Hepatocyte (in vitro differentiated cells): ENCODE data around the gene CAPN11. TPM values are rescaled to one million over a fixed set of nuclear protein-coding genes. Genes with fewer than 3 reads are reported as not detected.

ENCODE experiments used
- DNase-seq: peaks from one replicate; pipeline ENCODE4 v3.0.0-alpha.2; 2016; ENCODE audit warnings: low spot score
- H2AFZ ChIP-seq: fragments of 200-600 bp; sonication (generic); 2 replicates; pipeline ENCODE4 v1.6.0; 2016; ENCODE audit warnings: antibody characterized with exemption, mild to moderate bottlenecking
- H3K27ac ChIP-seq: fragments of 200-600 bp; sonication (generic); 2 replicates; pipeline ENCODE4 v1.5.1; 2016; ENCODE audit warnings: mild to moderate bottlenecking
- H3K27me3 ChIP-seq: fragments of 200-600 bp; sonication (generic); 2 replicates; pipeline ENCODE4 v1.6.1; 2016
- H3K36me3 ChIP-seq: fragments of 200-600 bp; sonication (generic); replicated peaks from 2 replicates; pipeline ENCODE4 v1.5.1; 2016; ENCODE audit warnings: low read depth; ENCODE audit not compliant: insufficient read depth
- H3K4me1 ChIP-seq: fragments of 200-600 bp; sonication (generic); 2 replicates; pipeline ENCODE4 v1.5.1; 2016; ENCODE audit warnings: mild to moderate bottlenecking, moderate library complexity; ENCODE audit not compliant: insufficient read depth
- H3K4me2 ChIP-seq: fragments of 200-600 bp; sonication (generic); 2 replicates; pipeline ENCODE4 v1.6.0; 2016
- H3K4me3 ChIP-seq: fragments of 200-600 bp; sonication (generic); 2 replicates; pipeline ENCODE4 v1.5.1; 2016; ENCODE audit warnings: mild to moderate bottlenecking
- H3K79me2 ChIP-seq: fragments of 200-600 bp; sonication (generic); 2 replicates; pipeline ENCODE4 v1.6.0; 2017; ENCODE audit warnings: mild to moderate bottlenecking
- H3K9me2 ChIP-seq: fragments of 200-600 bp; sonication (generic); replicated peaks from 2 replicates; pipeline ENCODE4 v1.6.0; 2017; ENCODE audit warnings: mild to moderate bottlenecking; ENCODE audit not compliant: insufficient read depth
- H3K9me3 ChIP-seq: fragments of 200-600 bp; sonication (generic); 2 replicates; pipeline ENCODE4 v1.5.1; 2016; ENCODE audit warnings: low read depth, mild to moderate bottlenecking
- H4K20me1 ChIP-seq: fragments of 200-600 bp; sonication (generic); 2 replicates; pipeline ENCODE4 v1.6.0; 2016; ENCODE audit warnings: mild to moderate bottlenecking; ENCODE audit not compliant: insufficient read depth, poor library complexity, severe bottlenecking
- EZH2 ChIP-seq: fragments of 200-600 bp; sonication (generic); IDR thresholded peaks from 2 replicates; pipeline ENCODE4 v1.6.1; 2016; ENCODE audit warnings: antibody characterized with exemption, mild to moderate bottlenecking, borderline replicate concordance
- EZH2phosphoT487 ChIP-seq: fragments of 200-600 bp; sonication (generic); IDR thresholded peaks from one replicate; pipeline ENCODE4 v1.6.1; 2018; ENCODE audit warnings: antibody characterized with exemption, mild to moderate bottlenecking, low read depth, moderate library complexity; ENCODE audit not compliant: unreplicated experiment, severe bottlenecking
- WGBS: methylation state at CpG from one replicate; pipeline ENCODE4 v1.1.6; 2016; ENCODE audit warnings: low lambda C conversion rate; ENCODE audit errors: missing lambda C conversion rate; 5-methylcytosine and 5-hydroxymethylcytosine counted together
- polyA plus RNA-seq: library from polyadenylated mRNA; unstranded; fragments of >200 nt; fragmentation: Nextera tagmentation; extraction: Ambion mirVana; gene quantifications from 2 replicates; pipeline ENCODE4 v1.2.1, GENCODE V29; 2016
- total RNA-seq: library from RNA; depleted of rRNA; stranded (reverse); fragments of >200 nt; gene quantifications from 2 replicates; pipeline ENCODE4 v1.2.3, GENCODE V29; 2014
- TF ChIP-seq, protein P1 (sequence below): fragments of 200-600 bp; sonication (generic); IDR thresholded peaks from 2 replicates; pipeline ENCODE4 v1.5.1; 2016; ENCODE audit warnings: antibody characterized with exemption, mild to moderate bottlenecking; ENCODE audit not compliant: poor library complexity

The CAPN11 gene
- total and polyA plus RNA-seq, 2 experiments from 2014 or later, result 0.13 to 0.23 TPM

DNA sequence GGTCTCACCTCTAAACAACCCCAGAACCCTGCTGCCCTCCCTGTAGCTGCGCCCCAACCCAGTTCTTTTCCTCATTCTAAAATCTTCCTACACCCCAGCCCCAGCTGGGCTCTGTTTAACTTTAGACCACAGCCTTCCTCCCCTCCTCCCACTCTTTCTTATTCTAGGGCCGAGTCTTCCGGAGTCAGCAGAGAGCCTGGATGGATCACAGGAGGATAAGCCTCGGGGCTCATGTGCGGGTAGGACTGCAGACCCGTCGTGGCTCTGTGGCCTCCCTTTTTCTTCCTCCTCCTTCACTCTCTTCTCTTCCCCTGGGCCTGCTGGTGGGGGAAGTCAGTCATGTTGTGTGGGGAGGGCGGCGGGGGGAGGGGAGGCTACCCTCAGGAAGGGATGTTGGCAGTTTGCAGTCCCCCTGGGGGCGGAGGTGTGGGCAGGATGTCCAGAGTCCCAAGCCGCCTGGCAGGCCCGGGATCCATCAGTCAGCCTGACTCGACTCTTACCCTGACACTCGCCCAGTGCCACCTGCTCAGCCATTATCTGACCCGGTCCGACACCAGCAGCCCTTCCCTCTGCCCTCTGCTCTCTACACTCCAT is 8.1 kb downstream of the CAPN11 start:
- H3K27ac ChIP-seq, result no peak overlapping the region
- H3K79me2 ChIP-seq, result no peaks in the 10 kb centered on the region
- no peaks in the 10 kb centered on the region for H3K27me3 ChIP-seq
- H4K20me1 ChIP-seq, result no peaks in the 10 kb centered on the region
- TF ChIP-seq, protein P1, sequence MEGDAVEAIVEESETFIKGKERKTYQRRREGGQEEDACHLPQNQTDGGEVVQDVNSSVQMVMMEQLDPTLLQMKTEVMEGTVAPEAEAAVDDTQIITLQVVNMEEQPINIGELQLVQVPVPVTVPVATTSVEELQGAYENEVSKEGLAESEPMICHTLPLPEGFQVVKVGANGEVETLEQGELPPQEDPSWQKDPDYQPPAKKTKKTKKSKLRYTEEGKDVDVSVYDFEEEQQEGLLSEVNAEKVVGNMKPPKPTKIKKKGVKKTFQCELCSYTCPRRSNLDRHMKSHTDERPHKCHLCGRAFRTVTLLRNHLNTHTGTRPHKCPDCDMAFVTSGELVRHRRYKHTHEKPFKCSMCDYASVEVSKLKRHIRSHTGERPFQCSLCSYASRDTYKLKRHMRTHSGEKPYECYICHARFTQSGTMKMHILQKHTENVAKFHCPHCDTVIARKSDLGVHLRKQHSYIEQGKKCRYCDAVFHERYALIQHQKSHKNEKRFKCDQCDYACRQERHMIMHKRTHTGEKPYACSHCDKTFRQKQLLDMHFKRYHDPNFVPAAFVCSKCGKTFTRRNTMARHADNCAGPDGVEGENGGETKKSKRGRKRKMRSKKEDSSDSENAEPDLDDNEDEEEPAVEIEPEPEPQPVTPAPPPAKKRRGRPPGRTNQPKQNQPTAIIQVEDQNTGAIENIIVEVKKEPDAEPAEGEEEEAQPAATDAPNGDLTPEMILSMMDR, result no peak
- TF ChIP-seq EZH2, result no peak
- no peak for TF ChIP-seq EZH2phosphoT487
- no peak overlapping the region for H3K4me2 ChIP-seq
- no peak overlapping the region for H2AFZ ChIP-seq
- no peaks in the 10 kb centered on the region for H3K36me3 ChIP-seq
- DNase-seq, result no peak
- no peaks in the 10 kb centered on the region for H3K9me3 ChIP-seq
- no peaks in the 10 kb centered on the region for H3K9me2 ChIP-seq
- H3K4me3 ChIP-seq, result no peak overlapping the region
- WGBS, result 52% methylated on average over 13 of the region's 16 CpGs
- no peaks in the 10 kb centered on the region for H3K4me1 ChIP-seq

DNA sequence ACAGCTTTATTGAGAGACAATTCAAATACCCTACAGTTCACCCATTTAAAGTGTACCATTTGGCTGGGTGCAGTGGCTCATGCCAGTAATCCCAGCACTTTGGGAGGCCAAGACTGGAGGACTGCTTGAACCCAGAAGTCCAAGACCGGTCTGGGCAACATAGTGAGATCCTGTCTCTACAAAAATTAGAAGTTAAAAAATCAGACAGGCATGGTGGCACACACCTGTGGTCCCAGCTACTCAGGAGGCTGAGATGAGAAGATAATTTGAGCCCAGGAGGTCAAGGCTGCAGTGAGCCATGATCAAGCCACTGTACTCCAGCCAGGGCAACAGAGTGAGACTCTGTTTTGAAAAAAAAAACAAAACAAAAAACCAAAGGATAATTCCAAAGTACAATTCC is 8.9 kb downstream of the CAPN11 start:
- H3K79me2 ChIP-seq, result no peaks in the 10 kb centered on the region
- no peaks in the 10 kb centered on the region for H3K9me2 ChIP-seq
- no peak for DNase-seq
- H3K27ac ChIP-seq, result no peak overlapping the region
- no peak overlapping the region for H2AFZ ChIP-seq
- no peaks in the 10 kb centered on the region for H3K27me3 ChIP-seq
- no peak overlapping the region for H3K4me3 ChIP-seq
- WGBS, result 100% methylated on average over 1 of the region's 1 CpG
- no peak for TF ChIP-seq EZH2
- no peaks in the 10 kb centered on the region for H3K9me3 ChIP-seq
- H3K4me1 ChIP-seq, result no peaks in the 10 kb centered on the region
- no peaks in the 10 kb centered on the region for H3K36me3 ChIP-seq
- H3K4me2 ChIP-seq, result no peak overlapping the region
- H4K20me1 ChIP-seq, result no peaks in the 10 kb centered on the region

DNA sequence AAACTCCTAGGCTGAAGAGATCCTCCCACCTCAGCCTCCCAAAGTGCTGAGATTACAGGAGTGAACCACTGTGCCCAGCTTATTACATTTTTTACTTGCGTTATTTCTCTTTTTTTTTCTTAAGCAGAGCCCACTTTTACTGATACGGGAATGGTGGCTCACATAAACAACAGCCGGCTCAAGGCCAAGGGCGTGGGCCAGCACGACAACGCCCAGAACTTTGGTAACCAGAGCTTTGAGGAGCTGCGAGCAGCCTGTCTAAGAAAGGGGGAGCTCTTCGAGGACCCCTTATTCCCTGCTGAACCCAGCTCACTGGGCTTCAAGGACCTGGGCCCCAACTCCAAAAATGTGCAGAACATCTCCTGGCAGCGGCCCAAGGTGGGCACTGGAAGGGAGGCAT is 10.5 kb downstream of the CAPN11 start:
- H3K4me3 ChIP-seq, result no peak overlapping the region
- 75% methylated on average over 9 of the region's 9 CpGs for WGBS
- H3K9me2 ChIP-seq, result no peaks in the 10 kb centered on the region
- no peaks in the 10 kb centered on the region for H3K36me3 ChIP-seq
- no peak overlapping the region for H3K27ac ChIP-seq
- H3K27me3 ChIP-seq, result no peaks in the 10 kb centered on the region
- no peak overlapping the region for H2AFZ ChIP-seq
- no peak for DNase-seq
- H3K4me2 ChIP-seq, result no peak overlapping the region
- no peaks in the 10 kb centered on the region for H4K20me1 ChIP-seq
- no peaks in the 10 kb centered on the region for H3K4me1 ChIP-seq
- H3K79me2 ChIP-seq, result no peaks in the 10 kb centered on the region
- no peaks in the 10 kb centered on the region for H3K9me3 ChIP-seq
- TF ChIP-seq EZH2 (no peak), EZH2phosphoT487 (no peak)
- TF ChIP-seq, protein P1, result no peak

DNA sequence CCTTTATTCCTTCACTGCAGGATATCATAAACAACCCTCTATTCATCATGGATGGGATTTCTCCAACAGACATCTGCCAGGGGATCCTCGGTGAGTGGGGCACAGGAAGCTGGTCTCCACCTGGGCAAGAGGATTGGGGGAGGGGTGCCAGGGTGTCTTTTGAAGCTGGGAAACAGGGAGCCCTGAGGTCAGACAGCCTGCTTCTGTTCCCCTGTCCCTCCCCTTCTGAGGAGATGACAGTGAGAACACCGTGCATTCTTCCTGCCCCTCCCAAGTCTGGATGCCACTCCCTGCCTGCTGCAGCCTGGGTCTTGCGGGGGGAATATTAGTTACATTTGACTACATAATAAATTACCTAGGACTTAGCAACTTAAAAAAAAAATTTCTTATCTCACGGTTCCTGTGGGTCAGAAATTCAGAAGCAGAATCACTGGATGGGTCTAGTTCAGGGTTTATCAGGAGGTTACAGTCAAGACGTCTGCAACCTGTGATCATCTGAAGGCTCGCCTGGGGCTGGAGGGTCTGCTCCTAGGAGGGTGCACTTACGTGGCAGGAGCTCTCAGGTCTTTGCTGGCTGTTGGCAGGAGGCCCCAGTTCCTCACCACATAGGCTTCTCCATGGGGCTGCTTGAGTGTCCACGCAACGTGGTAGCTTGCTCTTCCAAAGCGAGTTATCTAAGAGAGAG is 11.4 kb downstream of the CAPN11 start:
- H3K27me3 ChIP-seq, result no peaks in the 10 kb centered on the region
- TF ChIP-seq, protein P1, result no peak
- TF ChIP-seq EZH2, result no peak
- no peak for TF ChIP-seq EZH2phosphoT487
- H3K36me3 ChIP-seq, result no peaks in the 10 kb centered on the region
- no peaks in the 10 kb centered on the region for H4K20me1 ChIP-seq
- no peaks in the 10 kb centered on the region for H3K9me3 ChIP-seq
- H3K4me3 ChIP-seq, result no peak overlapping the region
- H3K4me2 ChIP-seq, result no peak overlapping the region
- DNase-seq, result no peak
- H3K9me2 ChIP-seq, result no peaks in the 10 kb centered on the region
- no peaks in the 10 kb centered on the region for H3K79me2 ChIP-seq
- no peaks in the 10 kb centered on the region for H3K4me1 ChIP-seq
- whole genome bisulfite sequencing, result 75% methylated on average over 10 of the region's 10 CpGs
- H2AFZ ChIP-seq, result no peak overlapping the region
- H3K27ac ChIP-seq, result no peak overlapping the region
